Measurements from ENCODE around the gene FAR1.

FAR1 gene

DNA sequence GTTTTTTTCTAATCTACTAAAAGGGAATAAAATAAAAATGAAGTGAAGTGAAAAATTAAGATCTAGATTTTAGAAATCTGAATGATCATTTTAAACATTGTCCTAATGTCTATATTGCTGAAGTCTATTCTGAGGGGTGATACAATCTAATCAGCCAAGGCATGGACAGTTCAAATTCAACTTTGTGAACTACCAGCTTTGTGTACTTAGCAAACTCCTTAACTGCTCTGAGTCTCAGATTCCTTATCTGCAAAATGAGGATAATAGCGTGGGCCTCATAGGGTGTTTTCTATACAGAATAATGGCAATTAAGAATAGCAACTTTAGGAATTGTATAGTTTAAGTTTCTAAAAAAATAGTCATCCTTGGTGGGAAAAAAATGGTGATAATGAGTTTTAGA lies 31.4 kb downstream of the FAR1 start:
- TF ChIP-seq, protein P1, sequence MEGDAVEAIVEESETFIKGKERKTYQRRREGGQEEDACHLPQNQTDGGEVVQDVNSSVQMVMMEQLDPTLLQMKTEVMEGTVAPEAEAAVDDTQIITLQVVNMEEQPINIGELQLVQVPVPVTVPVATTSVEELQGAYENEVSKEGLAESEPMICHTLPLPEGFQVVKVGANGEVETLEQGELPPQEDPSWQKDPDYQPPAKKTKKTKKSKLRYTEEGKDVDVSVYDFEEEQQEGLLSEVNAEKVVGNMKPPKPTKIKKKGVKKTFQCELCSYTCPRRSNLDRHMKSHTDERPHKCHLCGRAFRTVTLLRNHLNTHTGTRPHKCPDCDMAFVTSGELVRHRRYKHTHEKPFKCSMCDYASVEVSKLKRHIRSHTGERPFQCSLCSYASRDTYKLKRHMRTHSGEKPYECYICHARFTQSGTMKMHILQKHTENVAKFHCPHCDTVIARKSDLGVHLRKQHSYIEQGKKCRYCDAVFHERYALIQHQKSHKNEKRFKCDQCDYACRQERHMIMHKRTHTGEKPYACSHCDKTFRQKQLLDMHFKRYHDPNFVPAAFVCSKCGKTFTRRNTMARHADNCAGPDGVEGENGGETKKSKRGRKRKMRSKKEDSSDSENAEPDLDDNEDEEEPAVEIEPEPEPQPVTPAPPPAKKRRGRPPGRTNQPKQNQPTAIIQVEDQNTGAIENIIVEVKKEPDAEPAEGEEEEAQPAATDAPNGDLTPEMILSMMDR (IDR thresholded peaks at IDR 0.05; ENCODE audit: insufficient read depth, low read length, poor library complexity, severe bottlenecking): no peak
- H3K27me3 ChIP-seq (replicated peaks; ENCODE audit: control insufficient read depth, insufficient read depth, low read length): no peaks in the 10 kb centered on the region
- DNase-seq (ENCODE audit: extremely low read depth, insufficient read length): no peak
- no peak overlapping the region for H3K4me3 ChIP-seq (replicated peaks; ENCODE audit: low read depth, low read length)
- no peaks in the 10 kb centered on the region for H3K36me3 ChIP-seq (ENCODE audit: control insufficient read depth, insufficient read depth, low read length)

DNA sequence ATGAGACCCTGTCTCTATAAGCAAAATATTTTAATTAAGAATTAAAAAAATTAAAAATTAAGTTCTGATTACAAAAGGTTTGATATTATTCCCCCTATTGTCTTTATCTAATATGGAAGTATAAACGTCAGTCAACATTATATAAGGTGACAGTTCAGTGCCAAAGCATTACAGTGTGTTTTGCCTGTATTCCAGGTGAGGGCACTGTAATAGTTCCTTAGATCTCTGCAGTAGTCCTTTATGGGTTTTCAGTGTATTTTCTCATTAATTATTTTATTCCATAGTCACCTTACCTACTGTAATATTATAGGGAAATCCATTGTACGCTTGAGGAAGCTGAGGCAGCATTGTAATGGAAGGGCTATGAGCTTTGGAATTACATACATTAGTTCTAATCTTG lies 33.0 kb downstream of the FAR1 start:
- no peaks in the 10 kb centered on the region for H3K36me3 ChIP-seq (ENCODE audit: control insufficient read depth, insufficient read depth, low read length)
- no peak for DNase-seq (ENCODE audit: extremely low read depth, insufficient read length)
- H3K4me3 ChIP-seq (replicated peaks; ENCODE audit: low read depth, low read length): no peak overlapping the region
- TF ChIP-seq, protein P1 (IDR thresholded peaks at IDR 0.05; ENCODE audit: insufficient read depth, low read length, poor library complexity, severe bottlenecking): no peak
- H3K27me3 ChIP-seq (replicated peaks; ENCODE audit: control insufficient read depth, insufficient read depth, low read length): no peaks in the 10 kb centered on the region

DNA sequence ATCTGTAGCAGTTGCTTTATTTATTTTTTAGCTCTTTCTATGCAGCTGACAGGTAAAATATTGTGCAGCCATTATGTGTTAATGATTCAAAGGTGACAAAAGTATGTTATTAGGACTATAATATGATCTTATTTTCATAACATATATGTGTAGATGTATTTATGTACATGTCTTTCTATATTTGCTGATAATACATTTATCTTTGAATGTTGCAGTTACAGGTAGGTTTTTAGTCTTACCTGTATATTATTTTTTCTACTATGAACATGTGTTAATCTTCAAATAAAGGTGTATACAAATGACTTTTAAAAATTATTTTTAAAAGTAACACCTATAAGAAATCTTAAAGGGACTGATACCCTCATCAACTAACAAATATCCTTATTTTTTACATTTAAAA lies 33.6 kb downstream of the FAR1 start:
- no peak overlapping the region for H3K4me3 ChIP-seq (replicated peaks; ENCODE audit: low read depth, low read length)
- TF ChIP-seq, protein P1 (IDR thresholded peaks at IDR 0.05; ENCODE audit: insufficient read depth, low read length, poor library complexity, severe bottlenecking): no peak
- no peaks in the 10 kb centered on the region for H3K36me3 ChIP-seq (ENCODE audit: control insufficient read depth, insufficient read depth, low read length)
- DNase-seq (ENCODE audit: extremely low read depth, insufficient read length): no peak
- H3K27me3 ChIP-seq (replicated peaks; ENCODE audit: control insufficient read depth, insufficient read depth, low read length): no peaks in the 10 kb centered on the region

- no peak overlapping the region for H3K4me3 ChIP-seq (replicated peaks; ENCODE audit: low read depth, low read length)
- TF ChIP-seq, protein P1 (IDR thresholded peaks at IDR 0.05; ENCODE audit: insufficient read depth, low read length, poor library complexity, severe bottlenecking): no peak
- peaks cover 4% of the 10 kb centered on the region for H3K36me3 ChIP-seq (ENCODE audit: control insufficient read depth, insufficient read depth, low read length)
- DNase-seq (ENCODE audit: extremely low read depth, insufficient read length): no peak
- H3K27me3 ChIP-seq (replicated peaks; ENCODE audit: control insufficient read depth, insufficient read depth, low read length): no peaks in the 10 kb centered on the region
These were observed 37.2 kb downstream of the FAR1 start for GRCh38 chr11:13705710-13706109.

DNA sequence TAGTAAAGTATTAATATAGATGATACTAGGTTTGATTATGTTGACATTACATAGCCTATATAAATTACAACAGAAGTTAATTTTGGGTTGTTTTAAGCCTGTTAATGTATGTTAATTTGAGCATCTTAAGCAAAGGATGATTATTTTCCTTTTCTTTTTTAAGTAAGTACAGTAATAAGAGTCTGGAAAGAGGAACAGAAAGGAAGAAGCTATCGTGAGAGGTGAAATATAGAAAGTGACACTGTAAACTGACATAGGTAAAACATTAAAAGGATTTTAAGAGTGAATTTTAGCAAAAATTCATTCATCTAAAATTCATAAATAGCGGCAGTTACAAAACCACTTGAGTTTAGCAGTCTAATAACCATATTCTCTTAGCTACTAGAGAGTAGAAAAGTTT lies 45.5 kb downstream of the FAR1 start:
- no peak for DNase-seq (ENCODE audit: extremely low read depth, insufficient read length)
- H3K36me3 ChIP-seq (ENCODE audit: control insufficient read depth, insufficient read depth, low read length): peaks cover 4% of the 10 kb centered on the region
- TF ChIP-seq, protein P1 (IDR thresholded peaks at IDR 0.05; ENCODE audit: insufficient read depth, low read length, poor library complexity, severe bottlenecking): no peak
- H3K4me3 ChIP-seq (replicated peaks; ENCODE audit: low read depth, low read length): no peak overlapping the region
- H3K27me3 ChIP-seq (replicated peaks; ENCODE audit: control insufficient read depth, insufficient read depth, low read length): no peaks in the 10 kb centered on the region

DNA sequence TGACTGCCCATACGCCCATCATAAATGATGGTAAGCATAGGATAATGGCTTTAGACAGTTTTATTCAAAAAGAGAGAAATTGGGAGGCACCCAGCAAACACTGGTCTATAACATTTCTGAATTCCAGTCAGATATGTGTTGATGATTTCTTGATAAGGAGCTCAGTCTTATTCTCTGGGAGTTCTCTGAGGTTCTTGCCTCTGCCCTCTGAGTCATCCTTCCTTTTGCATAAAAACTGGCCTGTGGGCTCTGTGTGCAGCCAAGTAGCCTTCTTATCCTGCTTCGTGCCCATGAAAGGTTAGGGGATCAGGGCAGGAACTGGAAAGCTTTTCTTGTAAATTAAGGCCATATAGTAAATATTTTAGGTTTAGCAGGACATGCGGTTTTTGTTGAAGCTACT lies 48.9 kb downstream of the FAR1 start:
- no peak for DNase-seq (ENCODE audit: extremely low read depth, insufficient read length)

More for the DNA sequence above, 48.9 kb downstream of the FAR1 start:
- TF ChIP-seq, protein P1 (IDR thresholded peaks at IDR 0.05; ENCODE audit: insufficient read depth, low read length, poor library complexity, severe bottlenecking): no peak
- Histone ChIP-seq H3K27me3 (replicated peaks; ENCODE audit: control insufficient read depth, insufficient read depth, low read length) (no peaks in the 10 kb centered on the region), H3K4me3 (replicated peaks; ENCODE audit: low read depth, low read length) (no peak overlapping the region), H3K36me3 (ENCODE audit: control insufficient read depth, insufficient read depth, low read length) (peaks cover 4% of the 10 kb centered on the region)

All from GM06990 (cell line).